BJ (cell line): ENCODE data around the gene OXT. TPM values are rescaled to one million over a fixed set of nuclear protein-coding genes. Genes with fewer than 3 reads are reported as not detected.

Source experiments
- CTCF ChIA-PET: fragments of 350-600 bp; formaldehyde crosslinking; extraction: SDS; loops from one replicate; lab custom pipeline; 2021; ENCODE audit warnings: antibody characterized with exemption, inconsistent platforms; lab: Yijun Ruan, JAX
- POLR2A ChIA-PET: fragments of 300-600 bp; sonication (Branson Sonifier 250); formaldehyde crosslinking; extraction: SDS; loops from one replicate; lab custom pipeline; 2021; ENCODE audit warnings: antibody characterized with exemption; lab: Charles Lee
- DNase-seq: peaks from one replicate; pipeline ENCODE4 v3.0.0-alpha.2; 2011; ENCODE audit warnings: low read depth
- H3K27me3 ChIP-seq: 2 replicates; pipeline ENCODE4 v1.6.0; 2011; ENCODE audit warnings: low read length; ENCODE audit not compliant: control insufficient read depth, insufficient read depth
- H3K36me3 ChIP-seq: 2 replicates; pipeline ENCODE4 v1.5.1; 2011; ENCODE audit warnings: low read length; ENCODE audit not compliant: control insufficient read depth, insufficient read depth
- H3K4me3 ChIP-seq: 2 replicates; pipeline ENCODE4 v1.5.1; 2011; ENCODE audit warnings: low read depth, mild to moderate bottlenecking, control low read depth, low read length
- polyA plus RNA-seq: library from polyadenylated mRNA; depleted of rRNA; stranded (reverse); fragments of >200 nt; gene quantifications from 2 replicates; pipeline ENCODE4 v1.2.3, GENCODE V29; 2011
- TF ChIP-seq, protein P1 (sequence below): IDR thresholded peaks from 2 replicates; pipeline ENCODE4 v1.5.1; 2011; ENCODE audit warnings: low read depth, mild to moderate bottlenecking, control low read depth, inconsistent platforms, low read length, moderate library complexity; ENCODE audit not compliant: insufficient read depth

The OXT gene
- polyA plus RNA-seq, 1 experiment, result not detected

DNA sequence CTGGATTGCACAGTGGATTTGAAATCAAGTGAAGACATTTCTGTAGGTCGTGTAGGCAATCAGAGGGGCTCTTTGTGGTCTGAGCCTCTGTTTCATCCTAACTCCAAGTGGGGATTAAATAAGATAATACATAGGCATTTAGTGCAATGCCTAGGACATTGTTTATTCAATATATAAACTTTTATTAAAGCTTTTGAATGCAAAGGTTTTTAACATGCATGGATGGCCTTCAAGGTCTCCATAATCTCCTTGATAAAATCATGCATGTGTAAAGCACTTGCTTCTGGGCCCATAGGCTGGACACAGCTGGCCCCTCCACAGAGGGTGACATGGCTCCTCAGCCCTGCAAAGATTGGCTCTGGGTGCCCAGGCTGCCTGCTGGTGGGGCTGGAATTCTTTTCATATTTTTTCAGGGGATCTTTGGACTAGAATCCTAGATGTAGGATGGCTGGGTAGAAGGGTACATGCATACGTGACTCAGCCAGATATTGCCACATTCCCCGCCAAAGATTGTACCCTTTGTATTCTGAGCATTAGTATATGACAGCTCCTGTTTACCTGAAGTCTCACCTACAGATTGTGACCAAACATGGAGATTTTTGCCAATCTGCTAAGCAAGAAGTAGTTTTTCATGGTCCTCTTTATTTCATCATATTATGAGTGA, 32.1 kb downstream of the OXT start:
- CTCF ChIA-PET, result interaction anchor here (0.6 to 1.4 kb wide), 4 partner anchors 12 to 159 kb away, joined by 3 to 5 read pairs (median 4); no protein-coding TSS in a partner anchor
- POLR2A ChIA-PET, result no interaction called here
- H3K4me3 ChIP-seq, result no peak overlapping the region
- no peak for DNase-seq
- H3K36me3 ChIP-seq, result no peaks in the 10 kb centered on the region; the same call in 1 of the 2 replicates
- TF ChIP-seq, protein P1, sequence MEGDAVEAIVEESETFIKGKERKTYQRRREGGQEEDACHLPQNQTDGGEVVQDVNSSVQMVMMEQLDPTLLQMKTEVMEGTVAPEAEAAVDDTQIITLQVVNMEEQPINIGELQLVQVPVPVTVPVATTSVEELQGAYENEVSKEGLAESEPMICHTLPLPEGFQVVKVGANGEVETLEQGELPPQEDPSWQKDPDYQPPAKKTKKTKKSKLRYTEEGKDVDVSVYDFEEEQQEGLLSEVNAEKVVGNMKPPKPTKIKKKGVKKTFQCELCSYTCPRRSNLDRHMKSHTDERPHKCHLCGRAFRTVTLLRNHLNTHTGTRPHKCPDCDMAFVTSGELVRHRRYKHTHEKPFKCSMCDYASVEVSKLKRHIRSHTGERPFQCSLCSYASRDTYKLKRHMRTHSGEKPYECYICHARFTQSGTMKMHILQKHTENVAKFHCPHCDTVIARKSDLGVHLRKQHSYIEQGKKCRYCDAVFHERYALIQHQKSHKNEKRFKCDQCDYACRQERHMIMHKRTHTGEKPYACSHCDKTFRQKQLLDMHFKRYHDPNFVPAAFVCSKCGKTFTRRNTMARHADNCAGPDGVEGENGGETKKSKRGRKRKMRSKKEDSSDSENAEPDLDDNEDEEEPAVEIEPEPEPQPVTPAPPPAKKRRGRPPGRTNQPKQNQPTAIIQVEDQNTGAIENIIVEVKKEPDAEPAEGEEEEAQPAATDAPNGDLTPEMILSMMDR, result no peak
- H3K27me3 ChIP-seq, result no peaks in the 10 kb centered on the region

DNA sequence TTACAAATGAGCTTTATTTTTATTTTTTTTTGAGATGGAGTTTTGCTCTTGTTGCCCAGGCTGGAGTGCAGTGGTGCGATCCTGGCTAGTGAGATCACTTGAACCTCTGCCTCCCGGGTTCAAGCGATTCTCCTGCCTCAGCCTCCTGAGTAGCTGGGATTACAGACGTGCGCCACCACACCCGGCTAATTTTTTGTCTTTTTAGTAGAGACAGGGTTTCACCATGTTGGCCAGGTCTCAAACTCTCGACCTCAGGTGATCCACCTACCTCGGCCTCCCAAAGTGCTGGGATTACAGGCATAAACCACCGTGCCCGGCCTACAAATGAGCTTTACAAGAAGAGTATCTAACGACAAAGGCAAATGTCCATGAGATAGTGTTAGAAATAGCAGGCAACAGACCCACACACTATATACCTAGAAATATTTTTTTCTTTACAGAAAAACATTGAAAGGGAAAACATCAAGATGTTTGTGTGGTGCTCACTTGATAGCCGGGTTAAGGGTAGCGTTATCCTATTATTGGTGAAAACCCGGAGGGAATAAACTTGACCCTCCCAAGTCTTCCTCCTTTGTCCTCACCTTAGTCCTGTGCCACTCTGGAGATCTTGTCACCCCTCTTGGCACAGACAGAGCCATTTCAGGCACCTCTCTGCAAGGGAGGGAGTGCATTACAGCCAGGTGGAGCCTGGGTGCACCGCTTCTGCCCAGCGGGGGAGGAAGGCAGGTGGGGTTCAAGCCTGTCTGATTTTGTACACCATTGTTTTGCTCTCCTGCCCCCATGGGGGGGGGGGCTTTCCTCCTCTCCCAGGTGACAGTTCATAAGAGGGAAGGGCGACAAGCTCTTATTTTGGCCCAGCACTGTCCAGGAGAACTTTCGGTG, 34.1 kb downstream of the OXT start:
- no peak overlapping the region for H3K4me3 ChIP-seq

DNA sequence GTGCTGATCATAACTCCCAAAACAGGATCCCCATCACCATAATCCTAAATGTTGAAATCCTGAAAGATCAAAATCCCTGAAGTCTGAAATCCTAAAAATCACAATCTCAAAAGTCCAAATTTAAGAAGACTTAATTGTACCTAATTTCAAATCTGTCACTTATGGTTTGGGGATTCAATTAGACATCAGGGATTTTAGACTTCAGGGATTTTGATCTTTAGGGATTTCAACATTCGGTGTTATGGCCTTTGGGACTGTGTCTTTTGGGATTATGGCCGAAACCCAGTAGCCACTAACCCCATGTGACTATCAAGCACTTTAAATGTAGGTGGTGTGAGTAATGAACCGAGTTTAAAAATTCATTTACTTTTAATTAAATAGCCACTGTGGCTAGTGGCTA, 34.8 kb downstream of the OXT start:
- TF ChIP-seq, protein P1, result no peak
- ChIA-PET CTCF (interaction anchor here (0.7 to 3.6 kb wide), 3 partner anchors 9 to 18 kb away, joined by 3 to 15 read pairs (median 3); no protein-coding TSS in a partner anchor), POLR2A (no interaction called here)
- no peak for DNase-seq
- Histone ChIP-seq H3K36me3 (peaks cover 9% of the 10 kb centered on the region), H3K4me3 (no peak overlapping the region), H3K27me3 (no peaks in the 10 kb centered on the region)

More for the DNA sequence above, 34.1 kb downstream of the OXT start:
- TF ChIP-seq, protein P1, result no peak
- ChIA-PET POLR2A (no interaction called here), CTCF (interaction anchor here (0.7 kb wide), 1 partner anchor 17 kb away, joined by 3 read pairs; no protein-coding TSS in a partner anchor)
- Histone ChIP-seq H3K36me3 (peaks cover 9% of the 10 kb centered on the region), H3K27me3 (no peaks in the 10 kb centered on the region)
- DNase-seq, result no peak

DNA sequence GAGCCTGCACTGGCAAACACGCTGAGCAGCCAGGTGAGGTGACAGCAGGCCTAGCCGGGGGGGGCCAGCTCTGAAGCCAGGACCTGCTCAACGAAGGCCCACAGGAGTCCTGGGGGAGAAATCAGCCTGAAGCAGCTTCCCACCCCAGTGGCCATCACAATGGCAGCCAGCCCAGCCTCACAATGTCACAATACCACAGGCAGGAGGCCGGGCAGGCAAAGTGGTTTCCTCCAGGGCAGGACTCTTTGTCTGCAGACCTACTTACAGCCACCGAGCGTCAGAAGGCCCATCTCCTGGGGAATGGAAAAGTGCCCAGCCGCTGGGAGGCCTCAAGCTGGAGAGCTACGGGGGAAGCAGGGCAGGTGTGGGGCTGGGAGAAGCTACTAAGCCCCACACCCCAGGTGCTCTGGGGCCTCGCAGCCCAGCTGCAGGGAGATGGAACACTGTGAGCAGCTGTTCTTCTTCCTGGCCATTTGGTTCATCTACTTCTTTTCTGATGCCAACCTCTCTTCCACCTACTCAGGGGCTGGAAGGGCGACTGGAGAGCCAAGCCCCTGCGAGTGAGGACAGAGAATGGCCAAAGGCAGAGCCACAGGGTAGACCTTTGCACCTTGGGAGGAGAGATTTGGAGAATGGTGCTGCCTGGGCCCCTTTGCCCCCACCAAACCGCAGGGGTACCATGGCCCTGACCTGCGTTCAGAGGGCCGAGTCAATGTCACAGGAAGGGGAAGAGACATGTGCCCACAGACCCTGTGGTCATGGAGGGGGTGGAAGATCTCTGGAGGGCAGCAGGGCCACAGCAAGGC, 35.4 kb downstream of the OXT start:
- H3K36me3 ChIP-seq, result peaks cover 9% of the 10 kb centered on the region
- TF ChIP-seq, protein P1, result no peak
- no peak overlapping the region for H3K4me3 ChIP-seq
- ChIA-PET POLR2A (no interaction called here), CTCF (interaction anchor here (0.9 to 3.6 kb wide), 2 partner anchors 10 to 11 kb away, joined by 3 to 15 read pairs; no protein-coding TSS in a partner anchor)
- no peaks in the 10 kb centered on the region for H3K27me3 ChIP-seq
- DNase-seq, result no peak
